GM19193 (cell line): Measurements from ENCODE around the gene UPK3BL1.
"Not testable (repeated sequence)": the region's sequence is repeated elsewhere in the genome, so short reads cannot be mapped to it uniquely, and the experiment has no call there.

Experiments
- POLR2A ChIP-seq: IDR thresholded peaks from 4 replicates; pipeline ENCODE4 v1.6.1; 2011; ENCODE audit not compliant: insufficient read depth, insufficient read length; ENCODE audit errors: extremely low read depth

The UPK3BL1 gene

GRCh38 chr7:102642691-102643090 is at the start of gene UPK3BL1:
UPK3BL1 (minus strand) TSS chr7:102642791; CDS start chr7:102642741, 50 bp downstream.
- not testable (repeated sequence) for TF ChIP-seq POLR2A

- TF ChIP-seq POLR2A, result not testable (repeated sequence)
Observed at GRCh38 chr7:102671166-102671955, 28.8 kb upstream of the UPK3BL1 start, which contains the start of gene POLR2J2. POLR2J2 (minus strand) TSS chr7:102671663; CDS start chr7:102671601, 62 bp downstream.

DNA sequence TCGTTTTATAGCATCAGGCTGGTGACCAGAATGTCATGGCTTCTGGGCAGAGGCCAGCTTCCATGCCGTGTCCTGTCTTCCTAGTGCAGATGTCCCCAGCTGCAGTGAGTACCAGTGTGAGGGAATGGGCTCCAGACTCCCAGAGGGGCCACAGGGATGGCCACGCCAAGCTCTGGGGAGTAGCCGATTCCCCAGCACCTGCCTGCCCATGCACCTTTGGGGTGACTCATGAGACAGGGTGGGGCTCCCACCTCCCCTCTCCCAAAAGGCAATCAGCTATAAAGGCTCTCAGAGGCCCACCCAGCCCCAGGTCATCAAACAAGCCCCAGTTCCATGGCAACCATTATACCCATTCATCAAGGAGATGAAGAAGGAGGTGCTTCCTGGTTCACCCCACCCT is 7.3 kb upstream of the UPK3BL1 start, which contains the start of gene SPDYE2B:
Gene SPDYE2B, plus strand, starts transcription at position 396 of the 400 bp plus-strand sequence. CDS start 2,030 bp downstream, outside the sequence.
- not testable (repeated sequence) for TF ChIP-seq POLR2A

- not testable (repeated sequence) for TF ChIP-seq POLR2A
Observed at GRCh38 chr7:102616507-102617125, 26.0 kb downstream of the UPK3BL1 start, which contains the start of gene RASA4. RASA4 (minus strand) TSS chr7:102616756; CDS start chr7:102616689, 67 bp downstream.
